ENCODE results near the gene PTGS2.
"Not testable (repeated sequence)": the region's sequence is repeated elsewhere in the genome, so short reads cannot be mapped to it uniquely, and the experiment has no call there.

PTGS2 gene

DNA sequence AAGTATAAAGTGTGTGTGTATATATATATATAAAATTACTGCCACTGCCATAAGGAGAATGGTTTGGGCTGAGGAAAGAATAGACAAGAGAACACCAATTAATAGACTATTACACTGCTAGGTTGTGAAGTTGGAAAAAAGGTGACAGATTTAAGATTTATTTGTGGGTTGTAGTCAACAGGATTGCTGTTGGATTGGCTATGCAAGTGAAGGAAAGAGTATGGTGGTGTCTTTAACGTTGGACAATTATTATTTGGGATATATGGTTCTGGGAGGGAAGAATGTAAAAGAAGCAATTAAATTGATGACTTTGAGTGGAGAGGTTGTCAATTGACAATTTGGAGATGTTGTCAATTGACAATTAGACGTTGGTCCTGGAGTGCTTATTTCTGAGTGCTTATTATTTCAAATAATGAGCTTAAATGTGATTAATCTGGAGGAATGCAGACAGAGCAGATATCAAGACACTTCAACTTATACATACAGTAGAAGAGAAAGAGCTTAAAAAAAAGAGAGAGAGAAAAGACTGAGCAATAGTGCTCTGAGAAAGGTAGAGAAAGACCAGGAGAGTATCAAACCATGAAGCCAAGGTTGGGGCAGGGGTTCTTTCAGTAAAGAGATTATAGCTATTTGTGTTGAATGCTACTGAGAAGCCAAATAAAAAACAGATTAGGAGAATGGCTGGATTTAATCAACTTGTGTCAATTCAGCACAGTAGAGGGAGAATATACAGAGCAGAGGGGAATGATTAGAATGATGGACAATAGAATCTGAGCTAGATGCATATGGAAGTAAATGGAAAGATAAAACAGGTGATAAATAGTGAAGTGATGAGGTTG, 9.7 kb downstream of the PTGS2 start:
- no peak for DNase-seq (ENCODE audit: low read depth in 2 of 2)

DNA sequence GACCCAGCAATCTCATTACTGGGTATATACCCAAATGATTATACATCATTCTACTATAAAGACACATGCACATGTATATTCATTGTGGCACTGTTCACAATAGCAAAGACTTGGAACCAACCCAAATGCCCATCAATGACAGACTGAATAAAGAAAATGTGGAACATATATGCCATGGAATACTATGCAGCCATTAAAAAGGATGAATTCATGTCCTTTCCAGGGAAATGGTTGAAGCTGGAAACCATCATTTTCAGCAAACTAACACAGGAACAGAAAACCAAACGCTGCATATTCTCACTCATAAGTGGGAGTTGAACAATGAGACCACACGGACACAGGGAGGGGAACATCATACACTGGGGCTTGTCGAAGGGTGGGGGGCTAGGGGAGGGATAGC, 10.4 kb downstream of the PTGS2 start:
- DNase-seq (ENCODE audit: low read depth in 2 of 2), result not testable (repeated sequence)

DNA sequence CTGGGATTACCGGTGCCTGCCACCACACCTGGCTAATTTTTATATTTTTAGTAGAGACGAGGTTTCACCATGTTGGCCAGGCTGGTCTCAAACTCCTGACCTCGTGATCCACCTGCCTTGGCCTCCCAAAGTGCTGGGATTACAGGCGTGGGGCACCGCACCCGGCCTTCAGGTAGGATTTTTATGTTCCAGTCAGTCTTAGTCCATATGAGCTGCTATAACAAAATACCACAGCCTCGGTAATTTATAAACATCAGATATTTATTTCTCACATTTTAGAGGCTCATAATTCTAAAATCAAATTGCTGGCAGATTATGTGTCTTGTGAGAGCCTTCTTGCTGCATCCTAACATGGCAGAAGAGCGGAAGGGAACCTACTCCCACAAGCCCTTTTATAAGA, 16.0 kb downstream of the PTGS2 start:
- DNase-seq (ENCODE audit: low read depth in 2 of 2), result not testable (repeated sequence)

DNA sequence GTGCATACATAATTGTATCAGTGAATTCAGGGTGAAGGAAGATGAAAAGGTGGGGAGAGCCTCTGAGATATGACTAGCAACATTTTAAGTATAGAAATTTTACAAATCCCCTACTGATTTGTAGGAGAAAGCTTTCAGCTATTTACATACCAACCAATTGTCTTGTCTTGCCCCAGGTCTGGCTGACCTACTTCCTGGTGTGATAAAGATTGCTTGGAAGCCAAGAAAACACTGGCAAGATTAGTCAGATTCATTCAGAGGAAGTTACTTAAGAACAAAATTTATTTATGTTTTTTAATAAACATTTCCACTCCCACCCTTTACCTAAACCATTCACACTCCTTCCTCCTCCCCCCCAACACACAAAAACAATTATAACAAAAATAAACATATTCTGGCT, 17.5 kb downstream of the PTGS2 start:
- DNase-seq (ENCODE audit: low read depth in 2 of 2), result no peak

DNA sequence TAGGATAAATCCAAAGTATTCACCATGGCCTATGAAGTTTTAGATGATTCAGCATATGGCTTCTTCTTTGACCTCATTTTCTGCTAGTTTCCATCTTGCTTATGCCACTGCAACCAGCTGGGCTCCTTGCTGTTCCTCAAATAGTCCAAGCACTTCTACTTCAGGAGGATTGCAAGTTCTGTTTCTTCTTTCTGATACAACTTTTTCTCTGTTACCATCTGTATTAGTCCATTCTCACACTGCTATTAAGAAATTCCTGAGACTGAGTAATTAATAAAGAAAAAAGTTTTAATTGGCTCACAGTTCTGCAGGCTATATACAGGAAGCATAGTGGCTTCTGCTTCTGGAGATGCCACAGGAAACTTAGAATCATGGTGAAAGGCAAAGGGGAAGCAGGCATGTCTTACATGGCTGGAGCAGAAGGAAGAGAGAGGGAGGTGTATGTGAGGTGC, 20.3 kb downstream of the PTGS2 start:
- no peak for DNase-seq (ENCODE audit: low read depth in 2 of 2)

DNA sequence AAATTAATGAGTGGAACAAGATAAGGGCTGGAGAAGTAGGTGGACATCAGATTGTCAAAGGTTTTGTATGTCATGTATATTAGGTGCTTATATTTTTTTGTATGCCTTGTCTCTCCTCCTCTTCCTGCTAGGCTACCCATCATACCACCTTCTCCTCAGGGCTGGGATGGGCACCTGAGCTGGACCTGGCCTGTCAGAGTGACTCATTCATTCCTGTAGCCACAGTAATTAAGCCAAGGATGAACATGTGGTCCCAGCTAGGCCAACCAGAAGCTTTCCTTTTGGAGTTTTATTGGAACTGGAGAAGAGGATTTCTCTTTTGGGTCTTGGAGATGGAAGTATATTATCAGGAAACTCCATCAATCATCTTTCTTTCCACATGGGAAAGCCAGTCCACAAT, 21.2 kb downstream of the PTGS2 start:
- DNase-seq (ENCODE audit: low read depth in 2 of 2), result no peak

DNA sequence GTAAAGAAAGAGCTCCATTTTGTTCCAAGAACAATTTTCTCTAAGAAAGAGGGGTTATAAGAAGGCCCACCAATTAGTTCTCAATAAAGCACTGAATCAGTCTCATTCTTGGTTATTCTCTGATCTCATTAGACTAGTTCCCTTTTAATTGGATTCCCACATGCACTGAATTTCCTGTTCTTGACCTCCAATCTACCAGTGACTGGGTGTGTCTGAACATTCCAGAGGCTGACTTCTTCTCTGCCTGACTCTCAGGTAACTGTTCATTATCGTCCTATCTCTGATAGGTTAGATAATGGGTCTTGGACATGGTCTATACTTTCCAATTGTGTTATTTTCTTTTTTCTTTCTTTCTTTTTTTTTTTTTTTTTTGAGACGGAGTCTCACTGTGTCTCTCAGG, 22.7 kb downstream of the PTGS2 start:
- no peak for DNase-seq (ENCODE audit: low read depth in 2 of 2)

DNA sequence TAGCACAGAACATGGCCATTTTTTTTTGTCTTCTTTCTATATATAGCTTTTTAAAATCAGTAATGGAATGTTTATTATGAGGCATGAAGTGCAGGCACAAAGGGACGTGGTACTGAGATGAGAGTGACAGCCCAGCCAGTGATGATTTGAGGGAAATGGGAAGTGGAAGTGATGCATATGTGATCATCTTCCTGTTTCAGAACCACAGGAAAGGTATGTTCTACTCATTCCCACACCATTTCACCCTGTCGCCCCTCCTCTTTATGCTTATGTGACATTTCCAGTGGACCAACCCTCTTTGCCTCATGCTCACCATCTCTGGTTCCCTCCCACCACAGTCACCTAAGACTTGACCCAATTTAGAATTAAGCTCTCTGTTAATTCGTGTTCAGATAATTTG, 24.3 kb downstream of the PTGS2 start:
- DNase-seq (ENCODE audit: low read depth in 2 of 2), result no peak

DNA sequence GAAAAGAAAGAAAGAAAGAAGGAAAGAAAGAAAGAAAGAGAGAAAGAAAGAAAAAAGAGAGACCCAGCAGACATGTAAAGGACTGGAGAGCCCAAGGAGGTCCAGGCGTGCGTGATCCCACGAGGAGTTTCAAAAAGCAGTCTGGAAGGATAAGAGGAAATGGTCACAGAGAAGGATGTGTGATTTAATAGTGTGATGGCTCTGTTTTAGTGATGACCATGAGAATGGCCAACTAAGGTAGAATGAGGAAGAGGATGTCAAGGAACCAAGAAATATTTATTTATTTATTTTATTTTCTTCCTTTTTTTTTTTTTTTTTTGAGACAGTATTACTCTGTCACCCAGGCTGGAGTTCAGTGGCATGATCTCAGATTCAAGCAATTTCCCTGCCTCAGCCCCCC, 25.5 kb downstream of the PTGS2 start:
- DNase-seq (ENCODE audit: low read depth in 2 of 2), result no peak

DNA sequence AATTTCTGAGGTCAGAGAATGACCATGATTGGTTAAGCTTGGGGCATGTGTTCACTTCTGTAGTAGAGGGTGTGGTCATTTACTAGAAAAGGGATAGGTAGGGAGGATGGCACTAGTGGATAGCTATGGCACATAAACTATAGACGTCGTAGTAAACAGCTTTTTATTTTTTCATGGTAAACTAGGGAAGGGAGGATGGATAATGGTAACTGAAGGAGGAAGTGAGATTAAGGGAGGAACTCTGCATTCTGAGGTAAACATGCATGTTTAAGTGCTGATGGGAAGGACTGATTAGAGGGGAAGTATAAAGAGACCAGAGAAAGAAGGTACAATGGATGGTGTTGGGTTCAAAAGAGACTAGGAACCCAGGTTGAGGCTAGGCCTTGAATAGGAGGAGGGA, 26.9 kb downstream of the PTGS2 start:
- DNase-seq (ENCODE audit: low read depth in 2 of 2), result no peak

DNA sequence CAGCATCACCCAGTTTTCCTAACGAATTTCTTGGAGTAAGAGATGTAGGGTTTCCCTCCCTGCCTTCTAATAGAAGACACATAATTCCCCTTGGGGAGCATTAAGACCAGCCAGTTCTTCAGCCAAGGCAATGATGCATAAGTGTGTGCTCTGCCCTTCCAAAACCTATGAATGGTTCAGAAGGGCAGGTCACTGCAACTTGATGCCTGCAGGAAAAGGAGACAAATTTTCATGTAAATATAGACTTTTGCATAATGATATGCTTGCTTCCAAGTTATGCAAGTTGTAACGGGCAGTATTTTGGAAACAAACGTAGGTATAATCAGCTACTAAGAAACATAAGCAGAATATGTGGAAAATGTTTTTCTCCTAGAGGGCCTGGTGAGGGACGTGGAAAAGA, 31.6 kb downstream of the PTGS2 start:
- DNase-seq (ENCODE audit: low read depth in 2 of 2), result no peak

DNA sequence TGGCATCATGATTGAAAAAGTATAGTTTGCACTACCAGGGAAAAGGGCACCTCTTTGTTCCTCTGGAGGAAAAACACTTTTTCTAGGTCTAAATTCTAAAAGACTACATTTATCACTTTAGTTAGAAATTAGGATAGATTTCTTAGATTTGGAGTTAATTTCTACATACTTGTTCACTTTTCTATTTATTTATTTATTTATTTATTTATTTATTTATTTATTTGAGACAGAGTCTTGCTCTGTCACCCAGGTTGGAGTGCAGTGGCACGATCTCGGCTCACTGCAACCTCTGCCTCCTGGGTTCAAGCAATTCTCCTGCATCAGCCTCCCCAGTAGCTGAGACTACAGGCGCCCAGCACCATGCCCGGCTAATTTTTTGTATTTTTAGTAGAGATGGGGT, 32.2 kb downstream of the PTGS2 start:
- not testable (repeated sequence) for DNase-seq (ENCODE audit: low read depth in 2 of 2)

DNA sequence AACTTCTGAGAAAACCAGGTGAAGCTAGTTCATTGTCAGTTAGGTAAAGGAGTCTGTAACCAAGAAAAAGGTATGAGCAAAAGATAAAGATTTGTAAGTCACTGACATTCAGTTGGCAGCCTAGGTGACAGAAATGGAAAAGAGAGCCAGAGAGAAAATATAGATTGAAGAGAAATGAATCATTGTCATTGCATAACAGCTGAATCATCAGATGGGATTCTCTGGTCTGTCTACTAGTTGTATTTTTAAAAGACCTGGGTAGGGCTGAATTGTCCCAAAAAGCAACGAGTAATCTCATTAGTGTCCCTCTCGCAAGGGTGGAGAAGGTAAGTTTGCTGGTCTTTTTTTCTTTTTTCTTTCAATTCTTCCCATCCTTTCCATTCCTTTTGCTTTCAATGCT, 36.6 kb downstream of the PTGS2 start:
- no peak for DNase-seq (ENCODE audit: low read depth in 2 of 2)

DNA sequence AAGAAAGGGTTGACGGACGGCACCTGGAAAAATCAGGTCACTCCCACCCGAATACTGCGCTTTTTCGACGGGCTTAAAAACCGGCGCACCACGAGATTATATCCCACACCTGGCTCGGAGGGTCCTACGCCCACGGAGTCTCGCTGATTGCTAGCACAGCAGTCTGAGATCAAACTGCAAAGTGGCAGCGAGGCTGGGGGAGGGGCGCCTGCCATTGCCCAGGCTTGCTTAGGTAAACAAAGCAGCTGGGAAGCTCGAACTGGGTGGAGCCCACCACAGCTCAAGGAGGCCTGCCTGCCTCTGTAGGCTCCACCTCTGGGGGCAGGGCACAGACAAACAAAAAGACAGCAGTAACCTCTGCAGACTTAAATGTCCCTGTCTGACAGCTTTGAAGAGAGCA, 42.7 kb downstream of the PTGS2 start:
- not testable (repeated sequence) for DNase-seq (ENCODE audit: low read depth in 2 of 2)

DNA sequence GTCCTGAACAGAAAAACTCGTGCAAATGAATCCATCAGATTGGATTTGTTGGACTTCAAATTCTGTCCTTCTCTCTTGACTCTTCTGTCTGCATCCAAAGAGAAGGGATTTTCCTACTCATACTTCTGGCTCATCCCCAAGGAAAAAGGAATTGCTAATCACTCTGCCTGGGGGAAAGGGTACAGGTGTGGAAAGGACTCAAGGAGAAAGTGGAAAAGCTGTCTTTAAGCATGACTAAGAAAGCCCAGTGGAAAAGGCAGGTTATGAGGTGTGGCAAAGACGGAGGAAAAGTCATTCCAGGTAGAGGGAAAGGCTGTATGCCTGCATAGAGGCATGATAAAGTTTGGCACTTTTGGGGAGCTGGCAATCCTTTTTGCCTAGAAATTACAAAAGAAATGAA, 43.4 kb downstream of the PTGS2 start:
- DNase-seq (ENCODE audit: low read depth in 2 of 2), result no peak

DNA sequence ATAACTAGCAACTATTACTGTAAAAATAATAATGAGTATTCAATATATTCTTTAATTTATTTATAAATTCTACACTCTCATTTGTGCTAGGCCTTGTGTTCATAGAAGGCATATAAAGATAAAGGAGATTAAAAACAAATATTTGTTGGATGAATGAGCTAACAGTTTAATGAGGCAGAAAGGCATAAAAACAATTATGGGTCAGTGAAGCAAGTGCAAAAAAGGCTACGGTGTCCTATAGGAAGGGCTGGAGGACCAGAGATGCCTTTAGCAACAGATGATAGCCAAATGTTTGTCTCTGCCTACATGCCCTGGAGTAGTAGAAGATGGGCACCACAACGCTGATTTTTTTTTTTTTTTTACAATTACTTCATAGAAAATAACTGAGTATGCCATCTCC, 45.7 kb downstream of the PTGS2 start:
- DNase-seq (ENCODE audit: low read depth in 2 of 2), result no peak

DNA sequence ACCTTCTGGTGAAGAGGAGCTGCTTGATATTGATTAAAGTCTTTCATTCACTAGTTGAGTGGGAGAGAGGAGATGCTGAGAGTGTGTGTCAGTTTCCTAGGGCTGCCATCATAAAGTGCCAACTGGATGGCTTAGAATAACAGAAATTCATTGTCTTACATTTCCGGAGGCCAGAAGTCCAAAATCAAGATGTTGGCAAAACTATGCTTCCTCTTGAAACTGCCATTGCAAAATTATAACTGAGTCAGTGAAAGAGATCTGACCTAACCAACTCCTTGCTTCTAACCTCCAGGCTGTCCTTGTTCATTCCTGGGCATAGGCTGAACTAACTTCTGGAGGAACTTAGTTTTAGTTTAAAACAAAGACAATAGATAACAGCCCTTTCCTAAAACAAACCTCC, 47.1 kb downstream of the PTGS2 start:
- DNase-seq (ENCODE audit: low read depth in 2 of 2), result no peak

DNA sequence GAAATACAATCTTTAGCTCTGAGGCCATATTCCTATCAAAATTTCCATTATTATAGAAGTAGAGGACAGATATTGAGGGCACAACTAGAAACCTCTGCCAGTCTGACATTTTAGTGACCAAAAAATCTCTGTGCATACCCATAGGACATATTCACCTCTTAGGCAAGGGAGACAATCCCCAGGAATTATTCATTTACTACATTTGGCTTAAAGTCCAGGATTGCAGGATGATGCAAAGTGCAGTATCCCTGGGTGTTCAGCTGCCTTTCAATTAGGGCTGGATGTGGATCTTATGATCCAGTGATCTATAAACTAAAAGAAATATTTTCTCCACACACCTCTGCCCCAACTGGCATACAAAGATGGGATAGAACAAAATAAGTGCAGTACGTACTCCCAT, 50.9 kb downstream of the PTGS2 start:
- no peak for DNase-seq (ENCODE audit: low read depth in 2 of 2)

DNA sequence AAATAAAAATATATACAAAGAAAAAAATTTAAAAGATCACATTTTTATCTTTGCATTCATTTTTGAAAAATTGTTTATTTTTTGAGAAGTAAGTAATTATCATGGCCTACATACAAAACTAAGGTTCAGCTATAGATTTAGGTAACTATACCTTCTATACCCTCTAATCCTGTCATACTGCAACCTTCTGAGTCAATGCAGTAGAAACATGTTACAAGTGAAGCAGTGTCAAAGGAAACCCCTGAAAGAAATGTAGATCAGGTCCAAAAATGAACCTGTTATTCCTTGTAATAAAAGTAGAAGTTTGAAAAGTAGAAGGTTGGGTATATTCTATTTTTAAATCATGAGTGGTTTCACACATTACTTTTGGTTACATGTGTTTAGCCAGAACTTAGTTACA, 51.3 kb downstream of the PTGS2 start:
- DNase-seq (ENCODE audit: low read depth in 2 of 2), result no peak

DNA sequence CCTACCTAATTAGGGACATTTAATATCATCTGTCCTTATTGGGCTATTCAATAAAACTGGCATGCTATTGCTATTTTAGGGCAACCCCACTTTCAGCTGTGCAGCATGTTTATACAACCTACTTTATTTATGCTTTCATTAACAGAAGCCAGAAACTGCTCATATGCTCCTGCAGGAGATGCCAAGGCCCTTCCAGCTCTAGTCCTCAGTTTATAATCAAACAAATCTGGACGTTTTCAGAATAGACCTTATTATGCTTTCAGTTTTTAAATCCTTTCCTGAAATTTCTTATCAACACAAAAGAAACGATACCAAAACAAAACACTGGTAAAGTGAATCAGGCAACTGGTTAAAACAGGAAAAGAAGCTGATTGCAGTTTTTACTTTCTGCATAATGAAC, 53.2 kb downstream of the PTGS2 start:
- no peak for DNase-seq (ENCODE audit: low read depth in 2 of 2)

DNA sequence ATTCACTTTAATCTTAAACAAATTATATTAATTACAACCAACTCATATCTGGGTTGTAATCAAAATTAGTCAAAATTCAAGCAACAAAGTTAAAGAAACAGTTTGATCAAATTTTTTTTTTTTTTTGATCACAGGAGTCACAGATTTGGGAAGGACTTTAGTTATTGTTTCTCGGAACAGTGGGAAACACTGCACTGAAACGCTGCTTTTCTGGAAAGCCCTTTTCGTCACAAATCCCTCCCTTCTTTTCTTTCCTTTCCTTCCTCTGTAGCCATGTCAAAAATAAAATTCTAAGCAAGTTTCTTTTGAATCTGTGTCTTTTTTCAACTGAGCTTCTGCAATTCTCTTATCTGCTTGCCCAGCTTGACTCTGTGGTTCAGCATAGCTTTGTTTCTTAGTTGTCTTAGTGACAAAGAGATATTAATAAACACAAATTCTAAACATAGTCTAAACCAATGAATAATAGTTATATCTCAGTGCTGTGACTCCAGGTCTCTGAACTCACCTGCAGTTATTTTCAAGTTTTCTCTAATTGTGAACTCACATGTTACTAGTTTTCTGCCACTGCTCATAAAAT, 53.8 kb downstream of the PTGS2 start:
- DNase-seq (ENCODE audit: low read depth in 2 of 2), result no peak

DNA sequence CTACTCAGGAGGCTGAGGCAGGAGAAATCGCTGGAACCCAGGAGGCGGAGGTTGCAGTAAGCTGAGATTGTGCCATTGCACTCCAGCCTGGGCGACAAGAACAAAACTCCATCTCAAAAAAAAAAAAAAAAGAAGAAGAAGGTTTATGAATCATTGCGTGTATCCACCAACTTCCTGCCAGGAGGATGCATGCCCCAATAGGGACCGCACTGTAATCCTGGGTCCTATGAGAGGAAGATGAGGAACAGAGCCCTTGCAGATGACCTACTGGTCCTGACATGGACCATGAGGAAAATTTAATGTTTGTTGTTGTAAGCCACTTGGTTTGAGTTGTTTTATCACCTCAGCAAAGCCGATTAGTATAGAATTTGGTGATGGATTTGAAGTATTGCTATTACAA, 56.7 kb downstream of the PTGS2 start:
- DNase-seq (ENCODE audit: low read depth in 2 of 2), result no peak
